H9 (cell line): ENCODE measurements around the gene EML4. TPM values are rescaled to one million over a fixed set of nuclear protein-coding genes. Genes with fewer than 3 reads are reported as not detected.

Experiments
- DNase-seq: peaks from one replicate; pipeline ENCODE4 v3.0.0-alpha.2; 2017
- H2AFZ ChIP-seq: one replicate; pipeline ENCODE4 v1.6.1; 2013; ENCODE audit warnings: mild to moderate bottlenecking, low read length, control low read depth, moderate library complexity
- H2AK5ac ChIP-seq: 2 replicates; pipeline ENCODE4 v1.6.1; 2013; ENCODE audit warnings: low read length, control low read depth, mixed read lengths; ENCODE audit not compliant: insufficient read length
- H2BK120ac ChIP-seq: one replicate; pipeline ENCODE4 v1.6.1; 2013; ENCODE audit warnings: low read depth, mild to moderate bottlenecking, low read length, control low read depth, inconsistent platforms; ENCODE audit not compliant: poor library complexity, severe bottlenecking
- H2BK12ac ChIP-seq: 2 replicates; pipeline ENCODE4 v1.6.1; 2013; ENCODE audit warnings: low read length, control low read depth, mixed read lengths, low read depth; ENCODE audit not compliant: insufficient read length
- H2BK15ac ChIP-seq: 2 replicates; pipeline ENCODE4 v1.6.1; 2013; ENCODE audit warnings: low read depth, low read length, control low read depth
- H2BK20ac ChIP-seq: one replicate; pipeline ENCODE4 v1.6.1; 2013; ENCODE audit warnings: low read depth, mild to moderate bottlenecking, low read length, control low read depth, inconsistent platforms; ENCODE audit not compliant: poor library complexity, severe bottlenecking
- H2BK5ac ChIP-seq: 2 replicates; pipeline ENCODE4 v1.6.1; 2013; ENCODE audit warnings: low read length, control low read depth, mixed read lengths; ENCODE audit not compliant: insufficient read length
- H3K14ac ChIP-seq: 2 replicates; pipeline ENCODE4 v1.6.1; 2013; ENCODE audit warnings: low read length, control low read depth; ENCODE audit not compliant: insufficient read depth
- H3K18ac ChIP-seq: 2 replicates; pipeline ENCODE4 v1.6.1; 2013; ENCODE audit warnings: low read depth, mild to moderate bottlenecking, mixed read lengths, low read length, control low read depth; ENCODE audit not compliant: insufficient read length
- H3K23ac ChIP-seq: 2 replicates; pipeline ENCODE4 v1.6.1; 2013; ENCODE audit warnings: low read length, control low read depth, mixed read lengths, low read depth; ENCODE audit not compliant: insufficient read length
- H3K23me2 ChIP-seq: 2 replicates; pipeline ENCODE4 v1.6.1; 2013; ENCODE audit warnings: low read depth, mild to moderate bottlenecking, mixed read lengths, low read length, control low read depth; ENCODE audit not compliant: insufficient read length, poor library complexity, severe bottlenecking
- H3K27ac ChIP-seq: 2 replicates; pipeline ENCODE4 v1.5.1; 2013; ENCODE audit warnings: low read length, control low read depth, mixed read lengths, low read depth; ENCODE audit not compliant: insufficient read length
- H3K27me3 ChIP-seq: 2 replicates; pipeline ENCODE4 v1.6.1; 2013; ENCODE audit warnings: low read length, control low read depth, inconsistent platforms; ENCODE audit not compliant: insufficient read depth
- H3K4ac ChIP-seq: 2 replicates; pipeline ENCODE4 v1.6.1; 2013; ENCODE audit warnings: low read depth, mild to moderate bottlenecking, control low read depth, inconsistent platforms, low read length, moderate library complexity
- H3K4me1 ChIP-seq: 2 replicates; pipeline ENCODE4 v1.6.1; 2013; ENCODE audit warnings: low read length, control low read depth, inconsistent platforms; ENCODE audit not compliant: insufficient read depth
- H3K4me2 ChIP-seq: 2 replicates; pipeline ENCODE4 v1.6.1; 2013; ENCODE audit warnings: low read length, control low read depth, mixed read lengths; ENCODE audit not compliant: insufficient read length, insufficient read depth
- H3K56ac ChIP-seq: 2 replicates; pipeline ENCODE4 v1.6.1; 2013; ENCODE audit warnings: low read depth, mild to moderate bottlenecking, mixed read lengths, low read length, control low read depth; ENCODE audit not compliant: insufficient read length
- H3K79me1 ChIP-seq: 2 replicates; pipeline ENCODE4 v1.6.1; 2013; ENCODE audit warnings: low read depth, mild to moderate bottlenecking, moderate library complexity, low read length, control low read depth, inconsistent platforms; ENCODE audit not compliant: insufficient read depth, poor library complexity, severe bottlenecking
- H3K79me2 ChIP-seq: 2 replicates; pipeline ENCODE4 v1.6.1; 2013; ENCODE audit warnings: low read length, control low read depth, inconsistent platforms; ENCODE audit not compliant: insufficient read depth
- H3K9ac ChIP-seq: 2 replicates; pipeline ENCODE4 v1.6.1; 2013; ENCODE audit warnings: low read length, control low read depth, mixed read lengths; ENCODE audit not compliant: insufficient read length; ENCODE audit errors: extremely low read depth
- H3K9me3 ChIP-seq: one replicate; pipeline ENCODE4 v1.6.1; 2013; ENCODE audit warnings: low read depth, low read length, inconsistent platforms; ENCODE audit not compliant: control insufficient read depth
- H3T11ph ChIP-seq: one replicate; pipeline ENCODE4 v1.6.1; 2013; ENCODE audit warnings: mild to moderate bottlenecking, low read length, control low read depth, inconsistent platforms
- H4K20me1 ChIP-seq: one replicate; pipeline ENCODE4 v1.6.1; 2013; ENCODE audit not compliant: control insufficient read depth, insufficient read length, insufficient read depth
- H4K5ac ChIP-seq: 2 replicates; pipeline ENCODE4 v1.6.1; 2013; ENCODE audit warnings: low read depth, mild to moderate bottlenecking, mixed read lengths, low read length, control low read depth; ENCODE audit not compliant: insufficient read length
- H4K8ac ChIP-seq: replicated peaks from 2 replicates; pipeline ENCODE4 v1.6.1; 2013; ENCODE audit warnings: low read length, control low read depth, mixed read lengths, low read depth; ENCODE audit not compliant: insufficient read length
- H4K91ac ChIP-seq: 2 replicates; pipeline ENCODE4 v1.6.1; 2013; ENCODE audit warnings: low read depth, mild to moderate bottlenecking, moderate library complexity, mixed read lengths, low read length, control low read depth; ENCODE audit not compliant: insufficient read length
- H3K27ac Mint-ChIP-seq, 3 experiments: 2 replicates in 2 of 3; 3 replicates in 1 of 3; pipeline ENCODE4 v1.8.0; 2020 to 2021; ENCODE audit warnings: mixed read lengths in 3 of 3, mild to moderate bottlenecking in 1 of 3, moderate library complexity in 1 of 3
- H3K27me3 Mint-ChIP-seq: 2 replicates; pipeline ENCODE4 v1.8.0; 2021; ENCODE audit warnings: low read depth, mild to moderate bottlenecking, moderate library complexity, mixed read lengths
- H3K36me3 Mint-ChIP-seq, 3 experiments: 2 replicates in 2 of 3; 3 replicates in 1 of 3; pipeline ENCODE4 v1.8.0; 2020 to 2021; ENCODE audit warnings: low read depth in 3 of 3, mixed read lengths in 3 of 3; ENCODE audit not compliant: insufficient read depth in 1 of 3
- H3K4me1 Mint-ChIP-seq, 2 experiments: 2 replicates each; pipeline ENCODE4 v1.8.0; 2020; ENCODE audit warnings: mixed read lengths in 2 of 2
- H3K4me3 Mint-ChIP-seq, 2 experiments: 2 replicates in 1 of 2; 3 replicates in 1 of 2; pipeline ENCODE4 v1.8.0; 2020 to 2021; ENCODE audit warnings: mild to moderate bottlenecking in 2 of 2, mixed read lengths in 2 of 2, moderate library complexity in 1 of 2
- H3K9me3 Mint-ChIP-seq, 2 experiments: 2 replicates in 1 of 2; 3 replicates in 1 of 2; pipeline ENCODE4 v1.8.0; 2020; ENCODE audit warnings: mild to moderate bottlenecking in 2 of 2, mixed read lengths in 2 of 2, moderate library complexity in 1 of 2
- CTCF ChIP-seq: fragments of 200-600 bp; sonication (generic); conservative IDR thresholded peaks from 3 replicates; pipeline ENCODE4 v1.8.0; 2021; ENCODE audit warnings: antibody characterized with exemption, mild to moderate bottlenecking
- WGBS: extraction: QIAGEN DNeasy Blood & Tissue Kit; methylation state at CpG from one replicate; pipeline ENCODE4 v1.1.7; 2013; ENCODE audit warnings: missing lambda C conversion rate, low lambda C conversion rate, mixed read lengths; ENCODE audit not compliant: insufficient read length; ENCODE audit errors: extremely low coverage; 5-methylcytosine and 5-hydroxymethylcytosine counted together
- total RNA-seq: library from RNA; stranded (reverse); gene quantifications from 2 replicates; pipeline ENCODE4 v1.2.1, GENCODE V29; 2021

EML4 gene
- total RNA-seq, 1 experiment from 2014 or later = 68.6 TPM

- H3K27me3 Mint-ChIP-seq = no peaks in the 10 kb centered on the region
- Histone ChIP-seq H3K27me3 (no peaks in the 10 kb centered on the region), H2BK15ac (no peak overlapping the region), H4K91ac (no peak overlapping the region), H2BK5ac (no peak overlapping the region), H3K18ac (no peak overlapping the region), H2BK120ac (no peak overlapping the region), H3K9me3 (no peaks in the 10 kb centered on the region), H3K27ac (no peak overlapping the region), H2AK5ac (no peak overlapping the region), H3K23me2 (no peaks in the 10 kb centered on the region), H3K4me1 (no peaks in the 10 kb centered on the region), H3K14ac (no peak overlapping the region), H4K20me1 (no peaks in the 10 kb centered on the region), H3K79me1 (no peaks in the 10 kb centered on the region), H2AFZ (no peak overlapping the region), H3K79me2 (no peaks in the 10 kb centered on the region), H3K4ac (no peak overlapping the region), H4K5ac (no peak overlapping the region), H2BK20ac (no peak overlapping the region), H3T11ph (no peak overlapping the region), H3K56ac (no peak overlapping the region), H2BK12ac (no peak overlapping the region), H3K23ac (no peak overlapping the region), H3K4me2 (no peak overlapping the region), H3K9ac (no peak overlapping the region), H4K8ac (no peak overlapping the region)
- TF ChIP-seq CTCF = no peak
- no peak overlapping the region for H3K4me3 Mint-ChIP-seq
- H3K4me1 Mint-ChIP-seq = peaks cover 0 to 6% of the 10 kb centered on the region in 2 experiments; a peak in 1 of 4 replicates
- H3K27ac Mint-ChIP-seq = no peak overlapping the region
- no CpG with 5 or more reads among the region's 1 CpG for WGBS
- DNase-seq = no peak
- H3K9me3 Mint-ChIP-seq = no peaks in the 10 kb centered on the region
- H3K36me3 Mint-ChIP-seq = peaks cover 9 to 47% (median 32%) of the 10 kb centered on the region in 3 experiments; a peak in 6 of 7 replicates
Observed at GRCh38 chr2:42298132-42298531, 129.0 kb downstream of the EML4 start.
